Measurements from ENCODE around the gene PRSS23. TPM values are rescaled to one million over a fixed set of nuclear protein-coding genes. Genes with fewer than 3 reads are reported as not detected.

Gene PRSS23
- total RNA-seq, 4 donors from 2014 or later = 34.5 to 87.2 (median 68.8) TPM

GRCh38 chr11:86793307-86793706 lies 7.0 kb upstream of the PRSS23 start:
- TF ChIP-seq EP300 (IDR thresholded peaks at IDR 0.05) = no peak
- TF ChIP-seq POLR2A (IDR thresholded peaks at IDR 0.05) = no peak
- no peak for TF ChIP-seq CTCF (IDR thresholded peaks at IDR 0.05)
- no peak for TF ChIP-seq POLR2AphosphoS5 (IDR thresholded peaks at IDR 0.05)
- no peak for ATAC-seq
- Histone ChIP-seq H3K4me3 (no peak overlapping the region), H3K27ac (no peak overlapping the region), H3K9me3 (no peaks in the 10 kb centered on the region), H3K36me3 (no peaks in the 10 kb centered on the region), H3K4me1 (peaks cover 0 to 11% (median 0%) of the 10 kb centered on the region in 3 donors), H3K27me3 (no peaks in the 10 kb centered on the region)
- WGBS, 2 donors (ENCODE audit: low coverage in 1 of 2) = 70 to 100% methylated on average over 1 of the region's 1 CpG

GRCh38 chr11:86795511-86795910 lies 4.8 kb upstream of the PRSS23 start:
- no peaks in the 10 kb centered on the region for H3K9me3 ChIP-seq
- no peak overlapping the region for H3K4me3 ChIP-seq
- no peaks in the 10 kb centered on the region for H3K36me3 ChIP-seq
- H3K27ac ChIP-seq = no peak overlapping the region
- no peak for ATAC-seq
- no peaks in the 10 kb centered on the region for H3K27me3 ChIP-seq
- H3K4me1 ChIP-seq = peaks cover 0 to 19% (median 5%) of the 10 kb centered on the region in 3 donors
- WGBS, 2 donors (ENCODE audit: low coverage in 1 of 2) = 93 to 100% methylated on average over 2 of the region's 2 CpGs
- TF ChIP-seq POLR2A (IDR thresholded peaks at IDR 0.05) (no peak), CTCF (IDR thresholded peaks at IDR 0.05) (no peak), EP300 (IDR thresholded peaks at IDR 0.05) (no peak), POLR2AphosphoS5 (IDR thresholded peaks at IDR 0.05) (no peak)

GRCh38 chr11:86795949-86796348 lies 4.4 kb upstream of the PRSS23 start:
- ATAC-seq = no peak
- WGBS, 2 donors (ENCODE audit: low coverage in 1 of 2) = 62 to 68% methylated on average over 2 to 3 of the region's 3 CpGs
- no peak overlapping the region for H3K27ac ChIP-seq
- no peaks in the 10 kb centered on the region for H3K27me3 ChIP-seq
- TF ChIP-seq POLR2A (IDR thresholded peaks at IDR 0.05) = no peak
- TF ChIP-seq CTCF (IDR thresholded peaks at IDR 0.05) = no peak
- TF ChIP-seq POLR2AphosphoS5 (IDR thresholded peaks at IDR 0.05) = no peak
- TF ChIP-seq EP300 (IDR thresholded peaks at IDR 0.05) = no peak
- no peaks in the 10 kb centered on the region for H3K36me3 ChIP-seq
- H3K9me3 ChIP-seq = no peaks in the 10 kb centered on the region
- no peak overlapping the region for H3K4me3 ChIP-seq
- H3K4me1 ChIP-seq = peaks cover 0 to 18% (median 5%) of the 10 kb centered on the region in 3 donors

- Histone ChIP-seq H3K27me3 (no peaks in the 10 kb centered on the region), H3K4me3 (no peak overlapping the region), H3K36me3 (no peaks in the 10 kb centered on the region), H3K4me1 (peaks cover 3 to 23% (median 16%) of the 10 kb centered on the region in 3 donors), H3K9me3 (no peaks in the 10 kb centered on the region), H3K27ac (no peak overlapping the region)
- ATAC-seq = no peak
- TF ChIP-seq POLR2AphosphoS5 (IDR thresholded peaks at IDR 0.05) (no peak), CTCF (IDR thresholded peaks at IDR 0.05) (no peak)
- 70 to 78% methylated on average over 4 to 9 of the region's 9 CpGs for WGBS, 2 donors (ENCODE audit: low coverage in 1 of 2)
These were observed 3.2 kb upstream of the PRSS23 start for GRCh38 chr11:86797133-86797532.

- peak overlapping the region in 3 of 4 donors; percentile 80 to 91 (median 82) for H3K27ac ChIP-seq
- H3K36me3 ChIP-seq = no peaks in the 10 kb centered on the region
- WGBS, 2 donors (ENCODE audit: low coverage in 1 of 2) = 54 to 71% methylated on average over 1 to 5 of the region's 5 CpGs
- H3K9me3 ChIP-seq = no peaks in the 10 kb centered on the region
- peaks cover 3 to 41% (median 24%) of the 10 kb centered on the region in 3 donors for H3K4me1 ChIP-seq
- no peak overlapping the region for H3K4me3 ChIP-seq
- TF ChIP-seq POLR2A (IDR thresholded peaks at IDR 0.05) = no peak
- no peak for TF ChIP-seq POLR2AphosphoS5 (IDR thresholded peaks at IDR 0.05)
- TF ChIP-seq EP300 (IDR thresholded peaks at IDR 0.05) = no peak
- no peak for TF ChIP-seq CTCF (IDR thresholded peaks at IDR 0.05)
- no peak for ATAC-seq
- H3K27me3 ChIP-seq = no peaks in the 10 kb centered on the region
These were observed 1.4 kb upstream of the PRSS23 start for GRCh38 chr11:86798988-86799387.
